HFFc6 (cell line): ENCODE results near the gene NRSN1. TPM values are rescaled to one million over a fixed set of nuclear protein-coding genes. Genes with fewer than 3 reads are reported as not detected.
"Not testable (repeated sequence)": the region's sequence is repeated elsewhere in the genome, so short reads cannot be mapped to it uniquely, and the experiment has no call there.

Experiments
- DNase-seq: peaks from one replicate; pipeline ENCODE4 v3.0.0-alpha.2; 2018
- H3K27ac Mint-ChIP-seq: 2 replicates; pipeline ENCODE4 v1.8.0; 2020; ENCODE audit warnings: mild to moderate bottlenecking, mixed read lengths
- H3K27me3 Mint-ChIP-seq: 2 replicates; pipeline ENCODE4 v1.8.0; 2021; ENCODE audit warnings: mild to moderate bottlenecking, moderate library complexity, mixed read lengths; ENCODE audit not compliant: insufficient read depth
- H3K36me3 Mint-ChIP-seq: 2 replicates; pipeline ENCODE4 v1.8.0; 2021; ENCODE audit warnings: low read depth, mixed read lengths
- H3K4me1 Mint-ChIP-seq: 2 replicates; pipeline ENCODE4 v1.8.0; 2020; ENCODE audit warnings: low read depth, mixed read lengths
- H3K4me3 Mint-ChIP-seq: 2 replicates; pipeline ENCODE4 v1.8.0; 2020; ENCODE audit warnings: mild to moderate bottlenecking, moderate library complexity, mixed read lengths
- H3K9me3 Mint-ChIP-seq: 2 replicates; pipeline ENCODE4 v1.8.0; 2020; ENCODE audit warnings: mild to moderate bottlenecking, mixed read lengths
- CTCF ChIP-seq: fragments of 200-600 bp; sonication (generic); IDR thresholded peaks from 2 replicates; pipeline ENCODE4 v1.5.0; 2021; ENCODE audit warnings: antibody characterized with exemption, mild to moderate bottlenecking
- total RNA-seq, 6 experiments: library from RNA; stranded (reverse); fragmentation: NEBNext Ultra II Directional; extraction: Animal tissue kit (Norgen Biotek cat#: 25700); gene quantifications; 2 replicates in 1 of 6; 3 replicates in 5 of 6; pipeline ENCODE4 v1.2.3, GENCODE V29; 2021

The NRSN1 gene
- total RNA-seq, 6 experiments from 2014 or later = not detected

GRCh38 chr6:24139080-24139479 lies 13.1 kb downstream of the NRSN1 start:
- H3K9me3 Mint-ChIP-seq = peaks cover 64% of the 10 kb centered on the region
- no peaks in the 10 kb centered on the region for H3K27me3 Mint-ChIP-seq

GRCh38 chr6:24139639-24140038 lies 13.6 kb downstream of the NRSN1 start:
- H3K4me1 Mint-ChIP-seq = no peaks in the 10 kb centered on the region
- no peaks in the 10 kb centered on the region for H3K36me3 Mint-ChIP-seq
- H3K9me3 Mint-ChIP-seq = peaks cover 58% of the 10 kb centered on the region
- H3K4me3 Mint-ChIP-seq = no peak overlapping the region
- no peaks in the 10 kb centered on the region for H3K27me3 Mint-ChIP-seq
- no peak overlapping the region for H3K27ac Mint-ChIP-seq
- no peak for TF ChIP-seq CTCF
- no peak for DNase-seq

More at GRCh38 chr6:24139080-24139479, 13.1 kb downstream of the NRSN1 start:
- DNase-seq = no peak
- Mint-ChIP-seq H3K36me3 (no peaks in the 10 kb centered on the region), H3K4me3 (no peak overlapping the region), H3K27ac (no peak overlapping the region), H3K4me1 (no peaks in the 10 kb centered on the region)
- no peak for TF ChIP-seq CTCF

GRCh38 chr6:24140591-24140990 lies 14.6 kb downstream of the NRSN1 start:
- Mint-ChIP-seq H3K27ac (no peak overlapping the region), H3K36me3 (no peaks in the 10 kb centered on the region), H3K9me3 (peaks cover 49% of the 10 kb centered on the region), H3K27me3 (no peaks in the 10 kb centered on the region), H3K4me3 (no peak overlapping the region), H3K4me1 (no peaks in the 10 kb centered on the region)
- TF ChIP-seq CTCF = no peak
- no peak for DNase-seq

- peaks cover 65% of the 10 kb centered on the region for H3K9me3 Mint-ChIP-seq
- not testable (repeated sequence) for H3K27ac Mint-ChIP-seq, H3K4me1 Mint-ChIP-seq, DNase-seq, H3K27me3 Mint-ChIP-seq, H3K36me3 Mint-ChIP-seq, H3K4me3 Mint-ChIP-seq
Measured at GRCh38 chr6:24142733-24143132, 16.7 kb downstream of the NRSN1 start.

- H3K4me3 Mint-ChIP-seq = no peak overlapping the region
- H3K36me3 Mint-ChIP-seq = no peaks in the 10 kb centered on the region
- no peak for DNase-seq
- TF ChIP-seq CTCF = no peak
- H3K27ac Mint-ChIP-seq = no peak overlapping the region
- peaks cover 57% of the 10 kb centered on the region for H3K9me3 Mint-ChIP-seq
- H3K4me1 Mint-ChIP-seq = no peaks in the 10 kb centered on the region
- no peaks in the 10 kb centered on the region for H3K27me3 Mint-ChIP-seq
Measured at GRCh38 chr6:24145690-24146131, 19.7 kb downstream of the NRSN1 start.

GRCh38 chr6:24146871-24147270 lies 20.9 kb downstream of the NRSN1 start:
- no peaks in the 10 kb centered on the region for H3K27me3 Mint-ChIP-seq
- no peak for TF ChIP-seq CTCF

More at GRCh38 chr6:24146871-24147270, 20.9 kb downstream of the NRSN1 start:
- no peak for DNase-seq
- H3K36me3 Mint-ChIP-seq = no peaks in the 10 kb centered on the region
- peaks cover 56% of the 10 kb centered on the region for H3K9me3 Mint-ChIP-seq
- no peak overlapping the region for H3K27ac Mint-ChIP-seq
- no peak overlapping the region for H3K4me3 Mint-ChIP-seq
- H3K4me1 Mint-ChIP-seq = no peaks in the 10 kb centered on the region
